ENCODE data around the gene NOS1AP.

The NOS1AP gene

DNA sequence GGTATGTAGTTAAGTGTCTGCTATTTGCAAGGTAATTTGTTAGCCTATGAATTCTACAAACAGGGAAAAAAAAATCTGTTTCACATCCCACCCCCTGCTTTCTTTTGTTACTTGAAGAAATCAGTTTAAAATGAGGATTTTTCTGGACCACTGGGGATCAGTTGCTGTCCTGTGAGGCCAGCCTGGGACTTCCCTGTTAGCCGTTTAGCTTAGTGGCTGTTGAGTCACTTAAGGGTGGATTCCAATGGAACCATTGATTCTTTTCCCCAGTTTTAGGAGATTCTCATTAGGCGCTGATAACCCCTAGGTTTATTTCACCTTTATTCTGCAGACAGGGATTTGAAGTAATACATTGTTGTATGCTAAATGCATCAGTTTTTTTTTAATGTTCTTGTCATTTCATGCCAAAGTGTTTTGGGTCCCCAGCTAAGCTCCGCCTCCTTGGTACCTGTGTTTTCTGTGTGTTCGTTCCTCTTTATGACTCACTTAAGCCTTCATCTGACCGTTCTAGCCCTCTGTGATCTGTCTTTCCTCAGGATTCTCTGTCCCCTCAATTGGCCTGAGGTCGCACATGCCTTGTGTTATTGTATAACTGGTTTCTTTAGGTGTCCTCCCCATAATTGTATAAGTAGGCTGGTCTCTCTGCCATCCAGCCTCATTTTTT, 59.3 kb downstream of the NOS1AP start:
- Mint-ChIP-seq H3K4me1 (no peaks in the 10 kb centered on the region), H3K36me3 (ENCODE audit: low read depth) (no peaks in the 10 kb centered on the region), H3K9me3 (no peaks in the 10 kb centered on the region), H3K27ac (no peak overlapping the region), H3K4me3 (no peak overlapping the region), H3K27me3 (peaks cover 18% of the 10 kb centered on the region)
- DNase-seq (no peak), ATAC-seq (no peak)

DNA sequence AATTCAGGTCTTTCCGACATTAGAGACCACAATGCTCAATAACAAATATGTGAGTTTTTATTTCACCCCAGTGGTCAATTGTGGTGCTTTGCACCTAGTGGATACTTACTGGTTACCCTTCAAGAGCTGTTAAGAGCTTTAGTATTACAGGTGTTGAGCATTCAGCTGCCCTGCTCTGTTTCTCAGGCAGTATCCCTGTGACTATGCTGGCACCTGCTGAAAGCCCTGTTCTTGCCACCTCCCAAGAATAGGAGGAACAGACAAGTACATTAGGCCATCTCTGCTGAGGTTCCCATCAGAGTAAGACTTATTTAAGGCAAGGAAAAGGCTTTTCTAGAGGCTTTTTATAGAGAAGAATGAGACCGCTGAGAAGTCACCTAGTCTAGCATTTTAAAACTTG, 60.8 kb downstream of the NOS1AP start:
- ATAC-seq (no peak), DNase-seq (no peak)
- no peak overlapping the region for H3K4me3 Mint-ChIP-seq
- peaks cover 16% of the 10 kb centered on the region for H3K27me3 Mint-ChIP-seq
- no peaks in the 10 kb centered on the region for H3K9me3 Mint-ChIP-seq
- no peak overlapping the region for H3K27ac Mint-ChIP-seq
- no peaks in the 10 kb centered on the region for H3K4me1 Mint-ChIP-seq
- H3K36me3 Mint-ChIP-seq (ENCODE audit: low read depth): no peaks in the 10 kb centered on the region

DNA sequence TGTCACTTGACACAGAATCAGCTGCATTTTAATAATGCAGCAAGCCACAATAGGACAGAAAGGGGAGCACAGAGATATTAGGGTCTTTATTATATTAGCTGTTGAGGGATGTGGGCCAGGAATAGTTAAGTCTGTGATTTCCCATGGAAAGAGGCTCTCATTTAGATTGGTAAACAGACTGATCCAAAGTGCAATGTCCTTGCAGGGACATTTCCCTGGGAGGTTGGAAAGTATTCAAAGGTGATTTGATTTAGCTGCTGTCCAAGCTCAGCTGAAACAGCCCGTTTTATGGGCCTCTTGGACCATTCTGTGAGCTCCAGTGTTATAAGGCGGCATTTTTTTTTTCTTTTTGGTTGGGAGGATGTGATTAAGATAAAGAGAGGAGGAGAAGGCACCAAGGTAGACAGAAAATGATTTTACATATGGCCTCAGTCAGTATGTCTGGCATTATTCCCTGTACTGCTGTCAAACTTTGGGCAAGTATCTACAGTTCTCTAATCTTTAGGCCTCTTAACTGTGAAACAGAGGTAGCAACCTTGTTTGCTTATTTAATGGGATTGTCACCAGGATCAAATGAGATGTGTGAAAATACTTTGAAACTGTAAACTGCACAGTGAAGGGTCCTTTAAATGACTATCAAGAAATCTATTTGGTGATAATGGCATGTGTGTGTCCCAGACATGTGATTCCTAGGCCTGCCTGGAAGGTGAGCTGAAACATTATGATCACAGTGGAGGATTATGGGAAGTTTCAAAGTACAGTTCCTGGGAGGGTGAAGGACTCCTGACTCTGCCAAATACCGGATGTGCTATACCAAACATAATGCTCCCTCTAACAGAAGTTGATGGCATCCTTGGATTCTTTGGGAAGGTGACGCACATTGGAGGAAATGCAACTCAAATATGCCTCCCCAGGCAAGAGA, 62.2 kb downstream of the NOS1AP start:
- no peaks in the 10 kb centered on the region for H3K9me3 Mint-ChIP-seq
- no peaks in the 10 kb centered on the region for H3K4me1 Mint-ChIP-seq
- DNase-seq (no peak), ATAC-seq (no peak)
- H3K36me3 Mint-ChIP-seq (ENCODE audit: low read depth): no peaks in the 10 kb centered on the region
- H3K4me3 Mint-ChIP-seq: no peak overlapping the region
- H3K27ac Mint-ChIP-seq: no peak overlapping the region
- H3K27me3 Mint-ChIP-seq: peaks cover 19% of the 10 kb centered on the region

DNA sequence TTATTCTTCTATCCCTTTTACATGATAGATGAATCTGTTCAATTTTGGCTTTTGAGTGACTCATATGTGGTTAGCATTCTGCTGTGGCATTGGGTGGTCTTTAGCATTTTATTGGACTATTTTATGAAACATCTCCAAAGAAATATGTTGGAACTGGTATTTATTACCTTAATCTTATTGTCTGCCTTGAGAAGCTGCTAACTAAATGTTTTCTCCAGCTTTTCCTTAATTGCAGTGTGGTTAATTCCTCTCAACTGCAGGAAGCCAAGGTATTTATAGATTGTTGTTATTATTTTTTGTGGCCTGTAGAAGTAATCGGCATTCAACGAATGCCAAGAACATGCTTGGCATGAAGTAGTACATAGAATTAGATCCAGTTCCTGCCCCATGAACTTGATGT, 64.1 kb downstream of the NOS1AP start:
- H3K27ac Mint-ChIP-seq: no peak overlapping the region
- H3K9me3 Mint-ChIP-seq: no peaks in the 10 kb centered on the region
- no peak for ATAC-seq
- no peak overlapping the region for H3K4me3 Mint-ChIP-seq
- no peak for DNase-seq
- no peaks in the 10 kb centered on the region for H3K36me3 Mint-ChIP-seq (ENCODE audit: low read depth)
- no peaks in the 10 kb centered on the region for H3K4me1 Mint-ChIP-seq
- peaks cover 23% of the 10 kb centered on the region for H3K27me3 Mint-ChIP-seq

DNA sequence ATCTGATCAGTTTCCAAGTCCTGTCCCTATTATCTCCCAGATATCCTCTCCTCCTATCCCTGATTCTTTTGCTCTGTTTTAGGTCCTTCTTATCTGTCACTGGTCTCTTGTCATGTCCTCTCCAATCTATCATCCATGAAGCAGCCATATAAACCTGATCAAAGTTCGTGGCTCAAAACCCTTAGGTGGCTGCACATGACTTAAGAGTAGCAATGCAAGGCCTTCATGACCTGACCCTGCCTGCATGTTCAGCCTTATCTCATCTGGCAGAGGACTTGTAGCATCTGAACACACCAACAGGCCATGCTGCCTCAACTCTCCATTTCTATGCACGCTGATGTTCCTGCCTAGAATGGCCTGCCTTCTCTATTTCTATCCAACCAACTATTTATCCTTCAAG, 65.2 kb downstream of the NOS1AP start:
- no peak for DNase-seq
- Mint-ChIP-seq H3K36me3 (ENCODE audit: low read depth) (no peaks in the 10 kb centered on the region), H3K27me3 (peaks cover 16% of the 10 kb centered on the region), H3K4me1 (no peaks in the 10 kb centered on the region), H3K27ac (no peak overlapping the region), H3K4me3 (no peak overlapping the region), H3K9me3 (no peaks in the 10 kb centered on the region)
- ATAC-seq: no peak

DNA sequence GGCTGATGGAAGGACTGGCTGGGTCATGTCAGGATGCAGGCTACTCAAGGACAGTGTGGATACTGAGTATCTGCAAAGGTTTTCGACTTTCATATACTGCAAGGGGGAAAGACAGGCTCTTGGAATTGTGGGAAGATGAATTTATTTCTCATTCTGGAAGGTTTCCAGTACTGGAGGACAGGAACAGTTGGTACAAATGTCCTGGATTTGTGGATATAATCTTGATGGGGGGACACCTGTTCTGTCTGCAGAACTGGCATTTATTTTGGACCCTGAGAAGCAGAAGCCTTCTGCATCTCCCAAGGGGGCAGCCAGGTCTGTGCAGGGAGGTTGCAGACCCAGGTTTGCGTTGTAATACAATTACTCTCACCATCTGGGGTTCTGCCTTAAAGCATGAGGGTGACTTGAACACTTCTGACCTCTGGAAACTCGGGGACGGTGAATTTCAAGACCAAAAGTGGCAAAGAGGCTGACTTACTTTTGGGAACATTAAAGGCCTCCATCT, 65.8 kb downstream of the NOS1AP start:
- Mint-ChIP-seq H3K4me3 (no peak overlapping the region), H3K36me3 (ENCODE audit: low read depth) (no peaks in the 10 kb centered on the region), H3K4me1 (no peaks in the 10 kb centered on the region), H3K27ac (no peak overlapping the region), H3K27me3 (peaks cover 16% of the 10 kb centered on the region), H3K9me3 (no peaks in the 10 kb centered on the region)
- ATAC-seq: no peak
- no peak for DNase-seq

DNA sequence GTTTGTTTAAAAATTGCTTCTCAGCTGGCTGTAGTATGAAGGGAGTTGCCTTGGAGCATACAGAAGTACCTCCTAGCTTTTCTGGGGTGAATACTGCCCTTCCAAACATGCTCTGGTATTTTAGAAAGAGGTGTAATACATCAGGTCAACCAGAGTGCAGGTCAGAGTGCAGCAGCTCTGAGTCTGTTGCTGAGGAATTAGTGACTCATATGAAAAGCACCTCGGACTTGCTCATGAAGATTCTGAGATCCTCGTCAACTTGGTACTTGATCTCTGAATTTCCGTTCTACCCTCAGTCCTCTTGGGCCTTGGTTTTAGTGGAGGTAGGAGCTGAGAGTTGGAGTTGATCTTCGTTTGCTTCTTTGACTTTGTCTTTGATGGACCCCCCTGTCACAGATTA, 67.3 kb downstream of the NOS1AP start:
- H3K27me3 Mint-ChIP-seq: peaks cover 20% of the 10 kb centered on the region
- H3K4me1 Mint-ChIP-seq: no peaks in the 10 kb centered on the region
- H3K27ac Mint-ChIP-seq: no peak overlapping the region
- H3K9me3 Mint-ChIP-seq: no peaks in the 10 kb centered on the region
- no peak for DNase-seq
- no peak for ATAC-seq
- no peak overlapping the region for H3K4me3 Mint-ChIP-seq
- H3K36me3 Mint-ChIP-seq (ENCODE audit: low read depth): no peaks in the 10 kb centered on the region

DNA sequence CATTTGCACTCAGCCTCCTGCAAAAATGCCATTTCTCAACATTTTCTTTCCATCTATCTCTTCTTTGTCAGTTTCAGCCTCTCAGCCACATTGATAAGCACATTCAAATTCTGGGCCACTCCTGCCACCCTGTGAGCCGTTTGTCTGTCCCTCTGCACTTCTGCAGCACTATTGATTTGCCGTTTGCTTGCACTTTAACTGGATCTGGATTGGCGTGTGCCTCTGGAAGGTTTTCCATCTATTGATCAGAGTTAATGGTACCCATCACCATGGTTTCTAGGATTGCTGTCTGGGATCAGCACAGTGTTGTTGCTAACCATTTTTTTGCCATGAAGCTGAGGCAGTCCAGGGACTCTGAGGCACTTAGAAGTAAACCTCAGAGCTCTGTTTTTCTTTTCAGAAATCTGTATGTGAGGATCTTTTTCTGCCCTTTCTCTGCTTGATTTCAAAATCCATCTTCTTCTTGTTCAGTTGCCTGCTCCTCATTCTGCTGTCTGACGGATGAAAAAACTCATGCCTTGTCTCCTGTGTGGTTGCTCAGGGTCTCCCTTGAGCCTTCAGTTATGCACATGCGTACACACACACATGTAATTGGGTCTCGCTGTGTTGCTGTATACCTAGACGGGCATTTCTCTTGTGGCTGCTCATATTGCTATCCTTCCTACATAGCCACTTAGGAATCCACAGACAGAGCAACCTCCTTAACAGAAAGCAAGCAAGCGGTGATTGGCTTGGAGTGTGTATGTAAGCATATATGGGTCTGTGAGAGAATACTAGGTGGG, 67.9 kb downstream of the NOS1AP start:
- DNase-seq (no peak), ATAC-seq (no peak)
- H3K27me3 Mint-ChIP-seq: peaks cover 23% of the 10 kb centered on the region
- no peaks in the 10 kb centered on the region for H3K9me3 Mint-ChIP-seq
- H3K4me3 Mint-ChIP-seq: no peak overlapping the region
- H3K36me3 Mint-ChIP-seq (ENCODE audit: low read depth): no peaks in the 10 kb centered on the region
- H3K4me1 Mint-ChIP-seq: no peaks in the 10 kb centered on the region
- no peak overlapping the region for H3K27ac Mint-ChIP-seq

DNA sequence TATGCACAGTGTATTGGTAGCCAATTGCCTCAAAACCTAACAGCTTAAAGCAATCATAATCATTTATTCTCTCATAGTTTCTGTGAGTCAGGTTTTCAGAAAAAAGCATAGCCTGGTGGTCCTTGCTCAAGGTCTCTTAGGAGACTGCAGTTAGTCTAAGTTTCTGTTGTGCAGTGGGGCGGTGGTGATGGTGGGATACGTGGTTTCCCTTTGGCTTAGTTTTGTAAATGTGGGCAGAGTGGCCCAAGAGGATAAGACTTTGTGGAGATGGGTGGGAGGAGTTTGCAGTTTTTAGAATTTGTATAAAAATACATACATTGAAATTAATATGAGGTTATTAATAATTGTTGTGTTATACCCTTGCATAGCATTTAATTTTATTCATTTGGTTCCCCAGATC, 68.6 kb downstream of the NOS1AP start:
- DNase-seq (no peak), ATAC-seq (no peak)
- no peaks in the 10 kb centered on the region for H3K36me3 Mint-ChIP-seq (ENCODE audit: low read depth)
- peaks cover 25% of the 10 kb centered on the region for H3K27me3 Mint-ChIP-seq
- no peaks in the 10 kb centered on the region for H3K9me3 Mint-ChIP-seq
- H3K4me3 Mint-ChIP-seq: no peak overlapping the region
- H3K27ac Mint-ChIP-seq: no peak overlapping the region
- H3K4me1 Mint-ChIP-seq: no peaks in the 10 kb centered on the region

DNA sequence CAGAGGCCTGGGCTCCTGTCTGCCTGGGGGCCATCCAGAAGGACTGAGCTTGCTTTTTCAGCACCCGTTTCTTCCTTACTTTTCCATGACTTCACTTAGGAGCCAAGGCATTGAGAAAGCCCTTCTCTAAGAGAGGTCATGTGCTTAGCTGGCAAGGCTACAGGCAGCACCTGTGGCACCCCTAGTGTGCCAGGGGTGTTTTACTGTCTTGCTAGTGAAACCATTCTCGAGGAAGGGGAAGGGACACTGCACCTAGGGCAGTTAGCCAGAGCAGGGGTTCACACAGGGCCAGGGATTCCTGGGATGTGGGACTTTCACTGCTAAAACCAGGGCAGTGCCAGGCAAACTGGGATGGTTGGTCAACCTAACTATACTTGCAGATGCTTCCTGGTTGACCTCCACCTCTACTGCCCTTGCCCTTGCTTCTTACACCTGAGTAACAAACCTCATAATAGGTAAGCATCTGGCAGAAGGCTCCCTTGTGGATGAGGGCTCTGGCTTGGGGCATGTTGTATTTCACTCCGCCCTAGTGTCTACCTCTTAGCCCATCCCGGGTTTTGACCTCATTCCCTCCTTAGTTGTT, 69.2 kb downstream of the NOS1AP start:
- DNase-seq (no peak), ATAC-seq (no peak)
- no peaks in the 10 kb centered on the region for H3K9me3 Mint-ChIP-seq
- H3K27me3 Mint-ChIP-seq: peaks cover 26% of the 10 kb centered on the region
- H3K4me1 Mint-ChIP-seq: no peaks in the 10 kb centered on the region
- no peak overlapping the region for H3K4me3 Mint-ChIP-seq
- no peak overlapping the region for H3K27ac Mint-ChIP-seq
- no peaks in the 10 kb centered on the region for H3K36me3 Mint-ChIP-seq (ENCODE audit: low read depth)

DNA sequence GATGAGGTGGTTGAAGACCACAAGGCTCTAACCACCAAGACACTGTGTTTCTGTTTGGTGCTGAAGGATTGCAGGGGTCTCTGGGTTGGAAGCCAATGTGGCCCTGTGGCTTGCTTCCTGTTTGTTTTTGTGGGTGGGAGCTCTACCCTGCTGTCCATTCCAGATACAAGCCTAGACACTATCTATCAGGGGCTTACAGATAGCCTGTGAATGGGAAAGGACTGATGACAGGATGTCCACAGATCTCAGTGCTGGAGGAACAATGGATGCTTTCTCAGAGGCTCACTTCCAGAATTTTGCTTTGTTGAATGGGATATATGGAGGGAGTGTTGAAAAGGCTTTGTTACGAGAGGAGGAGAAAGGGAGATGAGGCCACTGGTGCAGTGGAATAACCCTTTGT, 69.7 kb downstream of the NOS1AP start:
- ATAC-seq: no peak
- Mint-ChIP-seq H3K4me3 (no peak overlapping the region), H3K36me3 (ENCODE audit: low read depth) (no peaks in the 10 kb centered on the region), H3K27ac (no peak overlapping the region), H3K9me3 (no peaks in the 10 kb centered on the region), H3K27me3 (peaks cover 26% of the 10 kb centered on the region), H3K4me1 (no peaks in the 10 kb centered on the region)
- DNase-seq: no peak

DNA sequence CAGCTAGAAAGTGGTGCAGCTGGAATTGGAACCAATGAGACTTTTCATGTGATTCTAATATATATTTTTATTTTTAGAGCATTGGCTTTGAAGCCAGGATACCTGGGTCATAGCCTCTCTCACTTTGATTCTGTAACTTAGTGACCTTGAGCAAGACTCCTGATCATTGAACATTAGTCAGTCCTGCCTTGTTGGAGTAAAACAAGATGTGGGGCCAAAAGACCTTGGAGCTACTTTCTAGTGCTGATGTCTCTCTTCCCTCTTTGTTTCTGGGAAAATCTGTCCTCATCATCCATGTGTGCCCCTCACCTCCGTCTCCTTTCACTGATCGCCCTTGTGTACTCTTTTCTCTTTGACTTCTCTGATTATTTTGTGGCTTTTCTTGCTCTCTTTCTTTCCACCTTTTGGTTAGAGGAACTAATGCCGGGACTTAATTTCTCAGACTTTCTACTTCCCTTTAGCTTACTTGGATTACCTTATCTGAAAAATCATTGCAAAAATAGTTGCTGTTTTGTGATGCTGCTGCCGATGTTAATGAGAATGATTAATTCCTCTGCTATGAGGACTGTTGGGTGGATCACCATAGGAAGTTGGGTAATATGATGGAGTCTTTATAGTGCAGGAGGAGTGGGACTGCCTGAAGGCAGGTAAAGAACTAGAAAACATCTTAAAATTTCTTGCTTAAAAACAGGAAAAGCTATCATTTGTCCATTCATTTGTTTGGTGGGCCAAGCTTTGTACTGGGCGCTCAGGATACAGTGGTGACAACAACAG, 72.0 kb downstream of the NOS1AP start:
- peaks cover 23% of the 10 kb centered on the region for H3K27me3 Mint-ChIP-seq
- no peaks in the 10 kb centered on the region for H3K4me1 Mint-ChIP-seq
- no peak for ATAC-seq
- H3K36me3 Mint-ChIP-seq (ENCODE audit: low read depth): no peaks in the 10 kb centered on the region
- H3K4me3 Mint-ChIP-seq: no peak overlapping the region
- no peak overlapping the region for H3K27ac Mint-ChIP-seq
- DNase-seq: no peak
- no peaks in the 10 kb centered on the region for H3K9me3 Mint-ChIP-seq

DNA sequence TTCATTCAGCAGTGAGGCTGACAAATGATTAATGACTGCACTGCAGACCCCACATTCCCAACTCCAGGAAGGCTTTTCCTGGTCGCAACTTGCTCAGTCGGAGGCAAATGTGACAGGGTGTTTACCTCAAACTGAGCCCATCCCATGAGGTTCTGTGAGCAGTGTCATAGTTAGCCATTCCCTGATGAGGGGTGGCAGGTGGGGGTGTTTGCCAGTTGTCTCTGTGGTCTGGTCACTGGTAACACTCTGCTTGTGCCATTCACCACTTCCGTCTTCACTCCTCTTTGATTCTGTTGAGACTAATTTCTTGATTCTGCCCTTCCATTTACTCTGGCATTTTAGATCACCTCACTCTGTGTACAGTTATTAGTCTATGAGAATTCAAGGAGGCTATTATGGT, 73.5 kb downstream of the NOS1AP start:
- ATAC-seq (no peak), DNase-seq (no peak)
- peaks cover 18% of the 10 kb centered on the region for H3K27me3 Mint-ChIP-seq
- H3K27ac Mint-ChIP-seq: no peak overlapping the region
- H3K36me3 Mint-ChIP-seq (ENCODE audit: low read depth): no peaks in the 10 kb centered on the region
- H3K4me1 Mint-ChIP-seq: no peaks in the 10 kb centered on the region
- no peak overlapping the region for H3K4me3 Mint-ChIP-seq
- no peaks in the 10 kb centered on the region for H3K9me3 Mint-ChIP-seq

DNA sequence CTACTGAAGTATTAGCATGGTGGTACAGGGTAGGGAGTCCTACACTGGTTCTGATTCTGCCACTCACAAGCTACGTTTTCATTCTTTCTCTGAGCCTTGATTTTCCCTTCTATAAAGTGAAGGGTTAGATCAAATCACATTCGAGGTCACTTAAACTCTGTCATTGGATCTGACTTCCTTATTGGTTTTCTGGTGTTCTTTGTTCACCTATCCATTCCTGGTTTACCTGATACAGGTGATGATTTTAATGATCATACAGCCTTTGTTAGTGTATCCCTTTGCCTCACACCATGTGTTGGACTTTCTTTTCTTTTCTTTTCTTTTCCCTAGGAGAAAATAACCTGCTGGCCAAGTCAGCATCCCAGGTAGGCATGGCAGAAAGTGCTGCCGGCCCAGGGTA, 74.8 kb downstream of the NOS1AP start:
- Mint-ChIP-seq H3K4me3 (no peak overlapping the region), H3K36me3 (ENCODE audit: low read depth) (no peaks in the 10 kb centered on the region), H3K27ac (no peak overlapping the region)

More for the DNA sequence above, 74.8 kb downstream of the NOS1AP start:
- no peaks in the 10 kb centered on the region for H3K9me3 Mint-ChIP-seq
- no peak for ATAC-seq
- H3K27me3 Mint-ChIP-seq: peaks cover 16% of the 10 kb centered on the region
- H3K4me1 Mint-ChIP-seq: no peaks in the 10 kb centered on the region
- no peak for DNase-seq
